DMS153 (cell line): Measurements from ENCODE around the gene PEX11G.

ENCODE experiments used
- DNase-seq: peaks from one replicate; lab custom pipeline; 2025; lab: John Stamatoyannopoulos, UW

Gene PEX11G

GRCh38 chr19:7521551-7522071, 32.8 kb upstream of the PEX11G start:
- DNase-seq, result no peak

- no peak for DNase-seq
Measured at GRCh38 chr19:7520131-7521051, 31.6 kb upstream of the PEX11G start.

GRCh38 chr19:7519361-7520130, 30.7 kb upstream of the PEX11G start:
- DNase-seq, result no peak

GRCh38 chr19:7516878-7517277, 28.0 kb upstream of the PEX11G start:
- no peak for DNase-seq

- no peak for DNase-seq
Measured at GRCh38 chr19:7516333-7516732, 27.5 kb upstream of the PEX11G start.

GRCh38 chr19:7515645-7516151, 26.9 kb upstream of the PEX11G start, which contains the start of gene ZNF358:
Gene ZNF358, plus strand, starts transcription at chr19:7516103. Its CDS starts 3,140 bp downstream, at chr19:7519243.
- DNase-seq, result peak; percentile 43

GRCh38 chr19:7515110-7515644, 26.3 kb upstream of the PEX11G start:
- DNase-seq, result no peak

GRCh38 chr19:7513809-7514642, 25.2 kb upstream of the PEX11G start:
- no peak for DNase-seq

GRCh38 chr19:7512400-7512851, 23.6 kb upstream of the PEX11G start:
- DNase-seq, result no peak

GRCh38 chr19:7509625-7510024, 20.8 kb upstream of the PEX11G start:
- no peak for DNase-seq

GRCh38 chr19:7507884-7508283, 19.0 kb upstream of the PEX11G start:
- peak; percentile 78 for DNase-seq

GRCh38 chr19:7506385-7507328, 17.8 kb upstream of the PEX11G start:
- peak; percentile 95 for DNase-seq

- peak; percentile 61 for DNase-seq
Measured at GRCh38 chr19:7505682-7506384, 17.0 kb upstream of the PEX11G start.

- DNase-seq, result peak; percentile 69
Measured at GRCh38 chr19:7505288-7505681, 16.4 kb upstream of the PEX11G start.

GRCh38 chr19:7504684-7505083, 15.8 kb upstream of the PEX11G start:
- DNase-seq, result no peak

GRCh38 chr19:7502552-7502951, 13.7 kb upstream of the PEX11G start:
- no peak for DNase-seq

GRCh38 chr19:7500811-7501450, 12.1 kb upstream of the PEX11G start:
- DNase-seq, result peak; percentile 84

- peak; percentile 6 for DNase-seq
Measured at GRCh38 chr19:7497292-7497691, 8.5 kb upstream of the PEX11G start.
